Colonic mucosa (tissue), 4 donors: Measurements from ENCODE around the gene ASB17. TPM values are rescaled to one million over a fixed set of nuclear protein-coding genes. Genes with fewer than 3 reads are reported as not detected.
"Not testable (repeated sequence)": the region's sequence is repeated elsewhere in the genome, so short reads cannot be mapped to it uniquely, and the experiment has no call there.

ENCODE experiments used
- DNase-seq: peaks from one replicate; pipeline ENCODE4 v3.0.0-alpha.2; 2020
- H3K27ac ChIP-seq: fragments of 200-600 bp; one replicate; pipeline ENCODE4 v1.8.0; 2021
- H3K27me3 ChIP-seq: fragments of 200-600 bp; one replicate; pipeline ENCODE4 v1.8.0; 2021
- H3K36me3 ChIP-seq: fragments of 200-600 bp; one replicate; pipeline ENCODE4 v1.8.0; 2021
- H3K4me1 ChIP-seq: fragments of 200-600 bp; one replicate; pipeline ENCODE4 v1.8.0; 2021; ENCODE audit warnings: mild to moderate bottlenecking
- H3K4me3 ChIP-seq: fragments of 200-600 bp; one replicate; pipeline ENCODE4 v1.8.0; 2021
- H3K9ac ChIP-seq, 2 donors: one replicate each; pipeline ENCODE4 v1.7.0; 2013; ENCODE audit warnings: control low read depth in 2 of 2, low read depth in 2 of 2, low read length in 2 of 2
- H3K9me3 ChIP-seq: fragments of 200-600 bp; one replicate; pipeline ENCODE4 v1.8.0; 2021
- intact Hi-C: fragments of 100-400 bp; cut with DNase I; formaldehyde crosslinking; loops from one replicate; pipeline ENCODE4 v1.14.1; 2022
- total RNA-seq, 2 donors: library from RNA; stranded (reverse); fragmentation: NEBNext Ultra II Directional in 1 of 2; extraction: Animal tissue kit (Norgen Biotek cat#: 25700) in 1 of 2; gene quantifications; one replicate each; pipeline ENCODE4 v1.2.1, GENCODE V29; 2021
- TF ChIP-seq, protein P1 (sequence below): fragments of 200-600 bp; IDR thresholded peaks from one replicate; pipeline ENCODE4 v1.8.0; 2022; ENCODE audit warnings: antibody characterized with exemption, mild to moderate bottlenecking
- donor health status: healthy.
- donor health status: DM: no; HTN: no; CAD: no.
- donor health status: DM: no; HTN: no; CAD: no.

The ASB17 gene
- total RNA-seq, 2 donors from 2014 or later: not detected

DNA sequence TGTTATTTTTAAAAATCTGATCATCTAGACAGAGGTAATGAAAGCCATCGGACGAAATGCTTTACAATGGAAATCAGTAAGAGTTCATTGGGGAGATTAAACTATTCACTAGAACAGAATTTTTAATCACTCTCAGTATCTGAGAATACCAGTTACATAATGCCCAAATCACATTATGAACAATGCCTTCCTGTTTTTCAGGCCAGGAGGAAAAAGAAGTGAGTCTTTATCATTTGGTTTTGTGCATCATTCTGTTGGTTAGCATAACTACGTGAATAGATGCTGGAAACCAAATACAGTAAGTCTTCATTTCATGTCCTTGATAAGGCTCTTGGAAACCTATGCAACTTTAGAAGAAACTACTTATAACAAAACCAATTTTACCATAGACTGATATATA, 18.0 kb upstream of the ASB17 start:
- H3K4me3 ChIP-seq: no peak overlapping the region
- intact Hi-C loops: no loop called here

DNA sequence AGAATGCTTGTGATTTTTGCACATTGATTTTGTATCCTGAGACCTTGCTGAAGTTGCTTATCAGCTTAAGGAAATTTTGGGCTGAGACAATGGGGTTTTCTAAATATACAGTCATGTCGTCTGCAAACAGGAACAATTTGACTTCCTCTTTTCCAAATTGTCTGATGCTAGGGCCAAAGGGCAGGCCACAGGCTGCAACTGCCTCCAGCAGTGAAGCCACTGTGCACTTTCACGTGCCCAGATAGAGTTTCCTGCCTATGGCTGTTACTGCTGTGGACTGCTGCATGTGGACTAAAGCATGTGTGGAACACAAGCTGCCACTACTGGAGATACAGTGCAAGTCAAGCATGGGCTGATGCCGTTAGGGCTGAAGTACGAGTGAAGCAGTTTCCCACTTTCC, 10.8 kb upstream of the ASB17 start:
- H3K4me3 ChIP-seq, H3K27me3 ChIP-seq, H3K9me3 ChIP-seq, H3K4me1 ChIP-seq, H3K27ac ChIP-seq, H3K9ac ChIP-seq, DNase-seq, intact Hi-C loops, H3K36me3 ChIP-seq: not testable (repeated sequence)

More for the DNA sequence above, 18.0 kb upstream of the ASB17 start:
- no peak overlapping the region for H3K9ac ChIP-seq
- TF ChIP-seq, protein P1, sequence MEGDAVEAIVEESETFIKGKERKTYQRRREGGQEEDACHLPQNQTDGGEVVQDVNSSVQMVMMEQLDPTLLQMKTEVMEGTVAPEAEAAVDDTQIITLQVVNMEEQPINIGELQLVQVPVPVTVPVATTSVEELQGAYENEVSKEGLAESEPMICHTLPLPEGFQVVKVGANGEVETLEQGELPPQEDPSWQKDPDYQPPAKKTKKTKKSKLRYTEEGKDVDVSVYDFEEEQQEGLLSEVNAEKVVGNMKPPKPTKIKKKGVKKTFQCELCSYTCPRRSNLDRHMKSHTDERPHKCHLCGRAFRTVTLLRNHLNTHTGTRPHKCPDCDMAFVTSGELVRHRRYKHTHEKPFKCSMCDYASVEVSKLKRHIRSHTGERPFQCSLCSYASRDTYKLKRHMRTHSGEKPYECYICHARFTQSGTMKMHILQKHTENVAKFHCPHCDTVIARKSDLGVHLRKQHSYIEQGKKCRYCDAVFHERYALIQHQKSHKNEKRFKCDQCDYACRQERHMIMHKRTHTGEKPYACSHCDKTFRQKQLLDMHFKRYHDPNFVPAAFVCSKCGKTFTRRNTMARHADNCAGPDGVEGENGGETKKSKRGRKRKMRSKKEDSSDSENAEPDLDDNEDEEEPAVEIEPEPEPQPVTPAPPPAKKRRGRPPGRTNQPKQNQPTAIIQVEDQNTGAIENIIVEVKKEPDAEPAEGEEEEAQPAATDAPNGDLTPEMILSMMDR: no peak
- no peak for DNase-seq
- no peaks in the 10 kb centered on the region for H3K4me1 ChIP-seq
- H3K36me3 ChIP-seq: no peaks in the 10 kb centered on the region
- H3K9me3 ChIP-seq: no peaks in the 10 kb centered on the region
- no peaks in the 10 kb centered on the region for H3K27me3 ChIP-seq
- no peak overlapping the region for H3K27ac ChIP-seq

DNA sequence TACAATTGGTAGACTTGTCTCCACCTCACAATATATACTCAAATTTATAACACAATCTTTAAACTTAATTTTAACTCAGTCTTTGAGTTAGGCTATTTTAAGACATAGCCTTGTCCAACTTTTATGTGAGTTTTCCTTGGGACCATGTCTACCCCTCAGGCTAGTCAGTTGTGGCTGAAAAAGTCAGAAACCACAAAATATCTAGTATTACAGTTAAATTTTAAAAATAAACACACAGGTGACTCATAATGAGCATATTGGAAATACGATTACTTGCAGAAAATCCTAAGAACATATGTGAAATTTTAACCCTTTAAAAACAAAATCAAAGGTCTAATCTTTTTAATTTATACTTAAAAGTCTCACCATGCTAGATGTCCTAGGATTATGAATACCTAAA, 4.8 kb upstream of the ASB17 start:
- TF ChIP-seq, protein P1: no peak
- no peak for DNase-seq

DNA sequence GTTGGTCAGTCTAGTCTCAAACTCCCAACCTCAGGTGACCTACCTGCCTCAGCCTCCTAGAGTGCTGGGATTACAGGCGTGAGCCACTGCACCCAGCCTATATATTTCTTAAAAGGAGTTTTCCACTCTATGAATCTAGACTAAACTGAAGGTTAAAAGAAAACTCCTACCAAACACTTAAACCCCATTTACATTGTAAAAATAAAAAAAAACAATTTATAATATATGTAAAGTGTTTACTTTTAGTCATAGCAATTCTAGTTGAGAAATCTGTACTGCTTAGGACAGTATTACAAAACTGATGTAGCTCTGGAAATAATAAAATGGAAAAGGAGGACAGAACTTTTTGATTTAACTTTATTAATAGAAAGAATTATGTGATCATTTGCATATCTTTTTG, 9.5 kb downstream of the ASB17 start:
- no peaks in the 10 kb centered on the region for H3K4me1 ChIP-seq
- TF ChIP-seq, protein P1: no peak
- intact Hi-C loops: no loop called here

More for the DNA sequence above, 4.8 kb upstream of the ASB17 start:
- Histone ChIP-seq H3K36me3 (no peaks in the 10 kb centered on the region), H3K9ac (no peak overlapping the region), H3K27me3 (no peaks in the 10 kb centered on the region), H3K4me3 (no peak overlapping the region), H3K9me3 (no peaks in the 10 kb centered on the region), H3K27ac (no peak overlapping the region), H3K4me1 (no peaks in the 10 kb centered on the region)
- intact Hi-C loops: no loop called here

DNA sequence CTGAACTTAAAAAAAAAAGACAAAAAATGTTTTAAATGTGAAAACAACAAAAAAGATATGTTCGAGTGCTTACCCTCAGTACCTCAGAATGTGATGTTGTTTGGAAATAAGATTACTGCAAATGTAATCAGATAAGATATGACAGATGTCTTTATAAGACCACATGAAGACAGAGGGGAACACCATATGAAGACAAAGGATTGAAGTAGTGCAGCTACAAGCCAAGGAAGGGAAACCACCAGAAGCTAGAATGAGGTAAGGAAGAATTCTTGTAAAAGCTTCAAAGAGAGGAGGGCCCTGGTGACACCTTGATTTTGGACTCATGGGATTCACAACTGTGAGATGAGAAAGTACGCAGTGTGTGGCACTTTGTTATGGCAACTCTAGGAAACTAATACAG, 15.4 kb downstream of the ASB17 start:
- intact Hi-C loops: no loop called here
- H3K9ac ChIP-seq: no peak overlapping the region
- no peaks in the 10 kb centered on the region for H3K9me3 ChIP-seq
- H3K27ac ChIP-seq: no peak overlapping the region
- H3K36me3 ChIP-seq: no peaks in the 10 kb centered on the region
- TF ChIP-seq, protein P1: no peak
- no peak for DNase-seq
- no peak overlapping the region for H3K4me3 ChIP-seq
- no peaks in the 10 kb centered on the region for H3K27me3 ChIP-seq
- H3K4me1 ChIP-seq: no peaks in the 10 kb centered on the region

More for the DNA sequence above, 9.5 kb downstream of the ASB17 start:
- H3K27me3 ChIP-seq: no peaks in the 10 kb centered on the region
- no peaks in the 10 kb centered on the region for H3K9me3 ChIP-seq
- no peak overlapping the region for H3K27ac ChIP-seq
- no peak overlapping the region for H3K4me3 ChIP-seq
- no peak for DNase-seq
- H3K36me3 ChIP-seq: no peaks in the 10 kb centered on the region
- no peak overlapping the region for H3K9ac ChIP-seq

DNA sequence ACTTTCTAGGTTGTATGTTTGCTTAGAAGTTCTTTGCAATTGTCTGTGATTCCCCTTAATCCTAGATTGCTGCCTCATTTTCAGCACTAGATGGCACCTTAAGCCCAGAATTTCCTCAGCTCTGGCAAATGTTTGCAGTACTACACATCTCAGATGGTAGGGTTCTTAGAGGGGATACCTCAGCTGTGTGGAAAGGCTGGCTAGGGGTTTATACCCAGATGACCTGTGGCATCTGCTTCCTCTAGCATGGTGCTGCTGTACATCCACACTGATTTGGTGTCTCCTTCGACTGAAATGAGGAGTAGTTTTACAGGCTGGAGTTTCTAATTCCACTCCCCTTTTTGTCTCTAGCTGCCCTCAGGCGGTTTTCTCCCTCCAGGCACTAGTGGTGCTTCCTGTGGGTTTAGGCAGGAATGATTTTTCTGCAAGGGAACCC, 23.5 kb downstream of the ASB17 start:
- H3K9ac ChIP-seq: no peak overlapping the region
- no peak for DNase-seq
- no peaks in the 10 kb centered on the region for H3K9me3 ChIP-seq
- no peaks in the 10 kb centered on the region for H3K4me1 ChIP-seq
- no peak overlapping the region for H3K4me3 ChIP-seq
- no peaks in the 10 kb centered on the region for H3K27me3 ChIP-seq
- TF ChIP-seq, protein P1: no peak
- H3K36me3 ChIP-seq: no peaks in the 10 kb centered on the region
- intact Hi-C loops: no loop called here
- H3K27ac ChIP-seq: no peak overlapping the region
